ENCODE measurements around the gene KLF8. TPM values are rescaled to one million over a fixed set of nuclear protein-coding genes. Genes with fewer than 3 reads are reported as not detected.
"Not testable (repeated sequence)": the region's sequence is repeated elsewhere in the genome, so short reads cannot be mapped to it uniquely, and the experiment has no call there.

The KLF8 gene
- not detected in 2 replicates for total RNA-seq (2016; rRNA removed; fragmentation: Illumina TruSeq; extraction: Trizol)
- not detected in 2 replicates for total RNA-seq (2016; cell fraction: cytosol; rRNA removed; fragmentation: Illumina TruSeq; extraction: Trizol; ENCODE audit: low read depth)
- not detected in 2 replicates for total RNA-seq (2016; cell fraction: insoluble cytoplasmic fraction; rRNA removed; fragmentation: Illumina TruSeq; extraction: Trizol)
- not detected in 2 replicates for total RNA-seq (2016; cell fraction: membrane; rRNA removed; fragmentation: Illumina TruSeq; extraction: Trizol)
- not detected in 2 replicates for total RNA-seq (2016; cell fraction: nucleus; rRNA removed; fragmentation: Illumina TruSeq; extraction: Trizol)
- 0.03 TPM in 1 of 2 replicates, not detected in the other for polyA plus RNA-seq (2011; rRNA removed)
- polyA plus RNA-seq (2011; cell fraction: cytosol; rRNA removed) = 0.01 and 0.03 TPM in 2 replicates
- 0.02 TPM in 1 of 2 replicates, not detected in the other for polyA plus RNA-seq (2011; cell fraction: nucleus; rRNA removed)
- 0.07 TPM in 1 of 2 replicates, not detected in the other for polyA plus RNA-seq (2012)
- not detected in 2 replicates for polyA plus RNA-seq (2016; cell fraction: cytosol; fragmentation: Illumina TruSeq; extraction: Trizol; ENCODE audit: low read depth)
- 0.04 TPM in 1 of 2 replicates, not detected in the other for polyA plus RNA-seq (2016; cell fraction: insoluble cytoplasmic fraction; fragmentation: Illumina TruSeq; extraction: Trizol; ENCODE audit: low read depth)
- not detected in 2 replicates for polyA plus RNA-seq (2016; cell fraction: membrane; fragmentation: Illumina TruSeq; extraction: Trizol; ENCODE audit: low read depth)
- not detected in 2 replicates for polyA plus RNA-seq (2016; cell fraction: nucleus; fragmentation: Illumina TruSeq; extraction: Trizol; ENCODE audit: insufficient read depth, low read depth)
- polyA minus RNA-seq (2011; rRNA and poly(A)+ RNA removed; ENCODE audit: low replicate concordance) = 0.14 and 0.22 TPM in 2 replicates
- polyA minus RNA-seq (2011; cell fraction: cytosol; rRNA and poly(A)+ RNA removed) = not detected in 2 replicates
- polyA minus RNA-seq (2011; cell fraction: nucleus; rRNA and poly(A)+ RNA removed) = not detected in 2 replicates
- Bru-seq, nascent RNA = percentile 9 among the genes with signal in this experiment
- BruChase-seq, experiment 1, labeled RNA remaining after a 6-hour chase = percentile 11 among the genes with signal in this experiment
- percentile 2 among the genes with signal in this experiment for BruChase-seq, experiment 2, labeled RNA remaining after a 2-hour chase
- long read RNA-seq, experiment 1 = 0 reads
- long read RNA-seq, experiment 2 = 0 reads

DNA sequence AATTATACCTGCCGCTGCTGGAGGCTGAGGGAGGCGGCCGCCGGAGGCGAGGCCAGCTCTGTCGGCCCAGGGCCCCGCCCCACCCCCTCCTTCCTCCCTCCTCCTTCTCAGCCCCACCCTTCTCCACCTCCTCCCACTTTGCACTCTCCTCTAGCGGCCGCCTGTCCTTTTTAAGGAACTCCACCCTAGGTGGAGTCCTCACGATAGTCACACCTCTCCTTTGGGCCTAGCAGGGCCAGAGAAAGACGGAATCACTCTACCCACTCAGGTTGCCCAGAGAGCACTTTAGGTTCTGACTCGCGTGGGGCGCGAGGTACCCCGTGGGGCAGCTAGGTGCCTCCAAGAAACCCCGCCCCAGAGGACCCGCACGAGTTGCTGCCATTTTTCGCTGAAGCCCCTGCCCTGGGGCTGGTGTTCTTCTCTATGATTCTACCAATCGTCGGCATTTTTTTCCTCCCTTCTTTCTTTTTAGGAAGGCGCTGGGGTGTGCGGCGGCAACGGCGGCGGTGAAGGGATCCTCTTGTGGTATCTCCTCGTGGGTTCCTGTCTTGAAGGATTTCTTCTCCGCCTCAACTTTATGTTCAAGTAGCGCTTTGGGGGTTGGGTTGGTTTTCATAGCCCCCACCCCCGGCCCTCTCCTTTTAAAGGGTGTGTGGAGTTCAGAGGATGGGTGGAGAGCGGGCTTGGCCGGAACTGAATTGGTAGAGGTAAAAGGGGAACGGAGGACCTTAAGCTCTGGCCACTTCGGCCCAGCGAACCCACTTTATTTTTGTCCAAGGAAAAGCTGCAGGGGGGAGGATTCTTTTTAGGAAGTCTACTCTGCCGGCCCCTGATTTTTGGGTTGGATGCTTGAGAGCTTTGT lies at the start of gene KLF8:
Gene KLF8 (plus strand): TSS at position 136 of the 862 bp plus-strand sequence. CDS start 979 bp downstream, outside the sequence.
- Histone ChIP-seq H3K27ac (ENCODE audit: extremely low read length, insufficient read depth, low read length) (no peak within 1 kb of the TSS), H3K4me2 (ENCODE audit: low read depth, low read length) (no peak within 1 kb of the TSS), H3K79me2 (ENCODE audit: insufficient read depth, low read length) (no peaks in the 10 kb centered on the region), H3K4me1 (ENCODE audit: insufficient read depth, low read length) (no peaks in the 10 kb centered on the region), H4K20me1 (ENCODE audit: insufficient read depth, low read length) (no peaks in the 10 kb centered on the region), H2AFZ (ENCODE audit: low read length) (no peak within 1 kb of the TSS), H3K9me3 (ENCODE audit: low read length) (no peaks in the 10 kb centered on the region), H3K36me3 (replicated peaks in 1 of 2; ENCODE audit: control insufficient read depth in 1 of 2, insufficient read depth in 2 of 2, low read length in 2 of 2) (no peaks in the 10 kb centered on the region), H3K27me3 (ENCODE audit: control insufficient read depth in 1 of 2, insufficient read depth in 2 of 2, low read length in 2 of 2) (no peaks in the 10 kb centered on the region; a peak in 1 of 5 replicates), H3K4me3 (replicated peaks in 1 of 3; ENCODE audit: insufficient read depth in 1 of 3, low read depth in 2 of 3, low read length in 3 of 3) (no peak within 1 kb of the TSS), H3K9ac (ENCODE audit: insufficient read depth, low read depth, low read length) (no peak within 1 kb of the TSS)
- in situ Hi-C loops (cut with HindIII; ENCODE audit: extremely low pct_ligation_motif_present, low pct_unique_long_range_greater_than_20kb) = loop anchor here (25.0 kb wide), 1 partner anchor 795 kb away; no protein-coding TSS in a partner anchor
- intact Hi-C loops (cut with micrococcal nuclease; ENCODE audit: unreplicated experiment) = no loop called here
- no peak for TF ChIP-seq ZNF605 (CRISPR knock-in tag; IDR thresholded peaks at IDR 0.05)
- TF ChIP-seq REXO4 (CRISPR knock-in tag; IDR thresholded peaks at IDR 0.05; ENCODE audit: borderline replicate concordance) = no peak
- DNase-seq (ENCODE audit: low spot score) (no peak), ATAC-seq (no peak), FAIRE-seq (no peak)
- CTCF ChIA-PET (ENCODE audit: low intra/inter-chr PET ratio, low total read pairs) = no interaction called here
- POLR2A ChIA-PET = no interaction called here
- WGBS (ENCODE audit: low lambda C conversion rate) = 53% methylated on average over 25 of the region's 38 CpGs
- no TSS peak for BruUV-seq (replicated peaks)

DNA sequence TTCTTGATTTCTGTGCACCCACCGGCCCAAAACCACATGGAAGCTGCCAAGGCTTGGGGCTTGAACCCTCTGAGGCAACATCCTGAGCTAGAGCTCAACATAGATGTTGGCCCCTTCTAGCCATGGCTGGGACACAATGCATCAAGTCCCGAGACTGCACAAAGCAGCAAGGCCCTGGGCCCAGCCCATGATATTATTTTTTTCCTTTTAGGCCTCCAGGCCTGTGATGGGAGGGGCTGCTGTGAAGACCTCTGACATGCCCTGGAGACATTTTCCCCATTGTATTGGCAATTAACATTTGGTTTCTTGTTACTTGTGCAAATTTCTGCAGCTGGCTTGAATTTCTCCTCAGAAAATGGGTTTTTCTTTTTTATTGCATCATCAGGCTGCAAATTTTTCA lies 25.2 kb upstream of the KLF8 start:
- no CpG with 5 or more reads among the region's 2 CpGs for WGBS (ENCODE audit: low lambda C conversion rate)
- H3K36me3 ChIP-seq (replicated peaks in 1 of 2; ENCODE audit: control insufficient read depth in 1 of 2, insufficient read depth in 2 of 2, low read length in 2 of 2); H3K9ac ChIP-seq (ENCODE audit: insufficient read depth, low read depth, low read length); H3K9me3 ChIP-seq (ENCODE audit: low read length); DNase-seq (ENCODE audit: low spot score); H3K4me1 ChIP-seq (ENCODE audit: insufficient read depth, low read length); FAIRE-seq; H3K4me2 ChIP-seq (ENCODE audit: low read depth, low read length); H4K20me1 ChIP-seq (ENCODE audit: insufficient read depth, low read length); H3K79me2 ChIP-seq (ENCODE audit: insufficient read depth, low read length); H3K27me3 ChIP-seq (ENCODE audit: control insufficient read depth in 1 of 2, insufficient read depth in 2 of 2, low read length in 2 of 2); POLR2A ChIA-PET; H2AFZ ChIP-seq (ENCODE audit: low read length); ATAC-seq; CTCF ChIA-PET (ENCODE audit: low intra/inter-chr PET ratio, low total read pairs); BruUV-seq (replicated peaks); H3K4me3 ChIP-seq (replicated peaks in 1 of 3; ENCODE audit: insufficient read depth in 1 of 3, low read depth in 2 of 3, low read length in 3 of 3); in situ Hi-C loops (cut with HindIII; ENCODE audit: extremely low pct_ligation_motif_present, low pct_unique_long_range_greater_than_20kb); intact Hi-C loops (cut with micrococcal nuclease; ENCODE audit: unreplicated experiment); H3K27ac ChIP-seq (ENCODE audit: extremely low read length, insufficient read depth, low read length): not testable (repeated sequence)

All from HepG2 (cell line).